Measurements from ENCODE around the gene TAS2R20.

TAS2R20 gene

DNA sequence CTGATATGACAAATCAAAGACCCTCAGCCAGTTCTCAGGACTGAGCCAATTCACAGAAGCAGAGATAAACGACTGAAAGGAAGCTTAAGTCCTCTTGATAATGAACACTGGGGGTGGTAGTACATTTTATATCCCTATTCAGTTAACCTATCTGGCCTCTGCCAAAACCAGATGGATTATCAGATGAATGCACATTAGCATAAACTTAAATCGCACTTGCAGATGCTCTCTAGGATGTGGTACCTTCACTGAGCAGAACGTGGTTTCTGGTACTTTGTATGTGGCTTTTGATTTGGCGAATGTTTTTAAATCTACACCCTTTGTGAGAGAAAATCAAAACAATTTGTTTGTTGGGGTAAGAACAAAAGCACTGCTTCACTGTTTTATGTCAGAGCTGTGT, 37.9 kb downstream of the TAS2R20 start:
- no peak for DNase-seq (ENCODE audit: low spot score)
- no peak for FAIRE-seq

- FAIRE-seq (no peak), DNase-seq (ENCODE audit: low spot score) (no peak)
Measured at GRCh38 chr12:10959804-10960203, 38.3 kb downstream of the TAS2R20 start.

GRCh38 chr12:10957741-10958140, 40.4 kb downstream of the TAS2R20 start:
- no peak for FAIRE-seq
- DNase-seq (ENCODE audit: low spot score) = no peak

DNA sequence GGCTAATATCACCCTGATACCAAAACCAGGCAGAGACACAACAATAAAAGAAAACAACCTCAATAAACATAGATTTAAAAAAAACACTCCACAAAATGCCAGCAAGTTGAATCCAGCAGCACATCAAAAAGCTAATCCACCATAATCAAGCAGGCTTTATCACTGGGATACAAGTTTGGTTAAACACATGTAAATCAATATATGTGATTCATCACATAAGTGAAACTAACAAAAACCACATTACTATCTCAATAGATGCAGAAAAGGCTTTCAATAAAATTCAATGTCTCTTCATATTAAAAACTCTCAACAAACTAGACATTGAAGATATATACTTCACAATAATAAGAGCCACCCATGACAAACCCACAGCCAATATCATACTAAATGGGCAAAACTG, 42.0 kb downstream of the TAS2R20 start:
- FAIRE-seq (no peak), DNase-seq (ENCODE audit: low spot score) (no peak)

GRCh38 chr12:10952645-10953044, 45.5 kb downstream of the TAS2R20 start:
- FAIRE-seq (no peak), DNase-seq (ENCODE audit: low spot score) (no peak)

Measured in RCC 7860 (cell line).